B cell (primary cell): ENCODE data around the gene USP34.
"Not testable (repeated sequence)": the region's sequence is repeated elsewhere in the genome, so short reads cannot be mapped to it uniquely, and the experiment has no call there.

ENCODE experiments used
- EZH2 ChIP-seq: IDR thresholded peaks from 2 replicates; pipeline ENCODE4 v1.6.1; 2012; ENCODE audit warnings: borderline replicate concordance, low read depth, mild to moderate bottlenecking, moderate library complexity, low read length; ENCODE audit not compliant: insufficient read depth, poor library complexity, severe bottlenecking
- TF ChIP-seq, protein P1 (sequence below): fragments of 200-600 bp; IDR thresholded peaks from one replicate; pipeline ENCODE4 v1.8.0; 2022; ENCODE audit warnings: antibody characterized with exemption, mild to moderate bottlenecking

DNA sequence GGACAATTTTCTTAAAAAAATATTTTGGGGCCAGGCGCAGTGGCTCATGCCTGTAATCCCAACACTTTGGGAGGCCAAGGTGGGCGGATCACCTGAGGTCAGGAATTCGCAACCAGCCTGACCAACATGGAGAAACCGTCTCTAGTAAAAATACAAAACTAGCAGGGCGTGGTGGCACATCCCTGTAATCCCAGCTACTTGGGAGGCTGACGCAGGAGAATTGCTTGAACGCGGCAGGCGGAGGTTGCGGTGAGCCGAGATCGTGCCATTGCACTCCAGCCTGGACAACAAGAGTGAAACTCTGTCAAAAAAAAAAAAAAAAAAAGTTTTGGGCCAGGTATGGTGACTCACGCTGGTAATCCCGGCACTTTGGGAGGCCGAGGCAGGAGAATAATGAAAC is 276.2 kb downstream of the USP34 start:
- TF ChIP-seq, protein P1, sequence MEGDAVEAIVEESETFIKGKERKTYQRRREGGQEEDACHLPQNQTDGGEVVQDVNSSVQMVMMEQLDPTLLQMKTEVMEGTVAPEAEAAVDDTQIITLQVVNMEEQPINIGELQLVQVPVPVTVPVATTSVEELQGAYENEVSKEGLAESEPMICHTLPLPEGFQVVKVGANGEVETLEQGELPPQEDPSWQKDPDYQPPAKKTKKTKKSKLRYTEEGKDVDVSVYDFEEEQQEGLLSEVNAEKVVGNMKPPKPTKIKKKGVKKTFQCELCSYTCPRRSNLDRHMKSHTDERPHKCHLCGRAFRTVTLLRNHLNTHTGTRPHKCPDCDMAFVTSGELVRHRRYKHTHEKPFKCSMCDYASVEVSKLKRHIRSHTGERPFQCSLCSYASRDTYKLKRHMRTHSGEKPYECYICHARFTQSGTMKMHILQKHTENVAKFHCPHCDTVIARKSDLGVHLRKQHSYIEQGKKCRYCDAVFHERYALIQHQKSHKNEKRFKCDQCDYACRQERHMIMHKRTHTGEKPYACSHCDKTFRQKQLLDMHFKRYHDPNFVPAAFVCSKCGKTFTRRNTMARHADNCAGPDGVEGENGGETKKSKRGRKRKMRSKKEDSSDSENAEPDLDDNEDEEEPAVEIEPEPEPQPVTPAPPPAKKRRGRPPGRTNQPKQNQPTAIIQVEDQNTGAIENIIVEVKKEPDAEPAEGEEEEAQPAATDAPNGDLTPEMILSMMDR, result not testable (repeated sequence)
- TF ChIP-seq EZH2, result not testable (repeated sequence)
